ENCODE measurements around the gene PLPPR5.
"Not testable (repeated sequence)": the region's sequence is repeated elsewhere in the genome, so short reads cannot be mapped to it uniquely, and the experiment has no call there.

PLPPR5 gene

DNA sequence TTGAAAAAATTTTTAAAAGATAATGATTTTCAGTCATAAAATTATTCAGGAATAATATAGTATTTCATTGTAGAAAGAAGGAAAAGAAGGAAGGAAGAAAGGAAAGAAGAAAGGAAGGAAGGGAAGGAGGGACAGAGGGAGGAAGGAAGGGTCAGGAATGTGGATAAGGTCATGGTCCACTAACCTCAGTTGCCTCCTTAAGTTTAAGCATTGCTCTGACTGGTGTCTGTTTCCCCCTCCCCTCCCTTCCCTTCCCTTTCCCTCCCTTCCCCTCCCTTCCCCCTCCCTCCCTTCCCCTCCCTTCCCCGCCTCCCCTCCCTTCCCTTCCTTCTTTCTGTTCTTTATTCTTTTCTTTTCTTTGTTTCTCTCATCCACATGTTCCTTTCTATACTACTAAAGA, 95.7 kb downstream of the PLPPR5 start:
- no peak for DNase-seq

DNA sequence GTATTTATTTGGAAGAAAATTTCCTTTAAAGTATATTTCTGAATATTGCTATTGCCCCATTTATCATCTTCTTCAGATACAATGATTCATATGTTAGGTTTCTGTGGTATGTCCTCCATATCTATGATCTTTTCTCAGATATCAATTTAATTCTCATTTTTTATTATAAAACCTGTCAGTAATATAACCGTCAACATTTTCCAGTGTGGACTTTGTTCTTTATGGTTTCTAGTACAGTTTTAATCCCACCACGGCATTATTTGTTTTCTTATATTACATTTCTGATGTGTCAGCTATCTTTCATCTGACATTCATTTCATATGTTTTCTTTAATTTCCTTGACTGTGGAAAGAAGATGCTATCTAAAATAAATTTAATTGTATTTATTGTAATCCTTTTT, 97.9 kb downstream of the PLPPR5 start:
- DNase-seq: no peak

DNA sequence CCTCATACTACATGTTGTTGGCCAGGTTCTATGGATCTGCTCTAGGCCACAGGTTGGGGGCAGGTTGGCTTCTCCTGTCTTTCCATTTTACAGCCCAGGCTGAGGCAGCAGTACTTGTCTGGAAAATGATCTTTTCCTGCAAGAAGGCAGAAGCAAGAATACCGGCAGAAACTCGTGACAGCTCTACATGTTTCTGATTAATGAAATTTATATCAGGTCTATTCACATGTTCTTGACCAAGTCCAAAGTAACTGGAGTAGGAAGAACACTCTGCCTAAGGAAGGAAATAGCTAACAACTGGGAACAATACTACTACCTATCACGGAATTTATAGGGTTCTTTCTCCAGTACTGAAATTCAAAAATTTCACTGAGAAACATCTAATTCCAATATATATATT, 98.3 kb downstream of the PLPPR5 start:
- DNase-seq: no peak

DNA sequence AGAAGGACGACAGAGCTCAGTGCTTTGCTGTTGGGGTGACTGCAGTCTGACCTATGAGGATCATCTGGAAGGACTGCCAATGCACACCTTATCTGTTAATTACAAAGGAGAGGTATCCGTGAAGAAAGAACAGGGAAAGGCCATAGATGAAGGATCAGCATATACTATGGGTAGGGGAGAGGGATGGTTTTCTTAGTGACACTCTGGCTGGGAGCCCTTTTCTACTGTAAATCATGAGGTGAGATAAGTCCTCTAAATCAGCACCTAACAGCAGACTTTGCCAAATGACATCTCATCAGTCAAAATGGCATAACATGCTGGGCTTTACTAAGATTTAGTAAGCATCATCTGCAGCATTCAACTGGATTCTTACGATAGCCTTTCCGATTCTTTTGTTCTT, 100.0 kb downstream of the PLPPR5 start:
- DNase-seq: no peak

DNA sequence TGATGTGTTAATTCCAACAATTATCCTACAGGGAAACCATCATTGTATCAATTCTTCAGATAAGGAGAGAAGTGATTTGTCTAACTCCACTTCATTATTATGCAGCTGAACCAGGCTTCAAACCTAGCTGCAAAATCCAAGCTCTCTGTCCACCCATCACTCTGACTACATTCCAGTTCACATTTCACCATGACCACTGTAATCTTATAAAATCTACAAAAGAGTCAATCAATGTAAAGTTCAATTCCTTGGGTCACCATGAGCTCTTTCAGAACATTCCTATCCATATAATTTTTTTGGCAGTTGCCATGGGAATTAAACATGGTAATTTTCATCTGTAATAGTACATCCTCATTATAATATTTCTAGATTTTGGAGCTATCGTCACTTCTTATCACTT, 100.9 kb downstream of the PLPPR5 start:
- no peak for DNase-seq

DNA sequence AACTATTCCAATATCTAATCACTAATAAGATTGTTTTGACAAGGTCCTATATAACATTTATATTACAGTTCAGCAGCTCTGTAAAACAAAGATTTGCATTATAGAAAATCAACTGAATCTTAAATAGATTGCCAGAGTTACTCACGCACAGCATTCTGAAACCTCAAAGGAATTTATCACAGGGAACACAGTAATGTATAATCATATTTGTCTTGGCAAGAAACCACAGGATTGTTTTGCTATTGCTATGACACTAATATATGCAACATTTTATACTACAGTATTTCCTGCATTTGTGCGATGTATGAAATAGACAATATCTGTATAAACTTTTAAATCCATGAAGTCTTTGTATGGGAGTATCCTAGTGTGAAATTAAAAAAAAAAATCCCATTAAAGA, 101.4 kb downstream of the PLPPR5 start:
- DNase-seq: no peak

DNA sequence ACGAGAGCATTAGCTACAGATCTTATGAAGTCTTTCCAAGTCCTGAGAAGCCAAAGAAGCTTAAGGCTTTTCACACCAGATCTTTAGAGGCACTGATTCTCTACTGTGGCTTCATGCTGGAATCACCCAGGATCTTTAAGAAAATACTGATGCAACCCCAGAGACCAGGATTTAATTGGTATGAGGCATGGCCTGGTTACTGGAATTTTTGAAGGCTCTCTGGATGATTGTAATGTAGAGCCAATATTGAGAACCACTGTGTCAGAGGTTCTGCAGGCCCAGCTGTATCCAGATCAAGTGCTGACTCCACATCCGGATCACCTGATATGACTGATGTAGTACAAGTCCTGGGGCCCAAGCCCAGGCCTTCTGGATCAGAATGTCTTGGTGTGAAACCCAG, 105.7 kb downstream of the PLPPR5 start:
- DNase-seq: no peak

DNA sequence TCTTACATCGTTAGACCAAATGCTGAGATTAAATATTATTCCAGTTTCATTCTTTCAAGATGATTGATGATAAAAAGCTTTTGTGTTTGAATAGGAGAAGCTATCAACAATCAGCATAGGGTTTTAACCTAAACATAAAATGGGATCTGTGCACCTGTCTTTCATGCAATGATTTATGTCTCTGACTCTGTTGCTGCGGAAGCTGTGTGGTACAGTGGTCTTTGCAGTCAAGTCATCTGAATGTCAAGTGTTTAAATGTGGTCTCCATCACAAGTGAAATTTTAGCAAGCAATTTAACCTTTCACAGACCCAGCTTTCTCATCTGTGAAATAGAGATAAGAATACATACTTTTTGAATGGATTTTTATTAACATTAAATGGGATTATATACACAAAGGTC, 107.2 kb downstream of the PLPPR5 start:
- no peak for DNase-seq

DNA sequence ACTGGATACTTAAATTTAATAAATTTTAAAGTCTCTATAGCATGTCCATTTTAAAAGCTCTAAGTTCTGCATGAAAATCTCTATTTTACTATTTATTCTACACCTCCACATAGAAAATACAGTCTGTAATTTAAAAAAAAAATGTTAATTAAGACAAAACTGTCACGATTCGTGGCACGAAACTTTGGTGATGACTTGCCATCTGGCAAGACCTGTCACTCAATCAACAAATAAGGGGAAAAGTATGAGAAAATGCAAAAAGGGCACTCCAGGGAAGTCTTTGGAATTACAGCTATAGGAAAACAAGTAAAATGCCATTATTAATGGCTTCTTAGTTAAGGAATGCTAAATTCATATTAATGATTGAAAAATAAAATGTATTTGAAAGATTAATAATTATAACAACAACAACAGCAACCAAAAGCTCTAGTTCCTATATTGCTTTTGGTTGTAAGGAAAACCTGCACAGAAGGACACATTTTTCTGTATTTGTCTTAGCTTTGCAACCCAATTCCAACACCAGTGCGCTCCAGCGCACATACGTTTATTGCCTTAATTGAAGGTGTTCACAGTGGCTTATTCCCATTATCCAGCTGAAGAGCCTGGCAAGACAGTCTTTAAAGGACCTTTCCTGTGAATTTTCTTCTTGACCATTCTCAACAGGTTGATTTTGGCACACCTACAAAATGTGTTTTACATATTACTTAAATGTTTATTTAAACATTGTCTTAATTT, 107.8 kb downstream of the PLPPR5 start:
- no peak for DNase-seq

DNA sequence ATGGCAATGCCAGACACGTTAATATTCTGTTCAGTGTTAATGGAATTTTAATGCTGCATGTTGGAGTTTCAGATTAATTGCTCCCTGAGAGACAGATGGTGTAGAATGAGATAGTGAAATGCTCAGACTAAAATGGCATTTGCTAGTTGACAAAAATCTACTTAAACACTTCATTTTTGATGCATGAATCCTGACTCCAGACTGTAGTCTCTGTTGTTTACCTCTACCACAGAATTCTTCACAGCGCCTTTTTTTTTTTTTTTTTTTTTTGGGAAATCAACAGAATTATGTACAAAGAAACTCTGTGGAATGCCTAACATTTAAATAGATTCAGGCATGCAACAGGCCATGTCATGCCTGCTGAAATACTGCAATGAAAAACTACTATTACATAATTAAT, 111.3 kb downstream of the PLPPR5 start:
- no peak for DNase-seq

DNA sequence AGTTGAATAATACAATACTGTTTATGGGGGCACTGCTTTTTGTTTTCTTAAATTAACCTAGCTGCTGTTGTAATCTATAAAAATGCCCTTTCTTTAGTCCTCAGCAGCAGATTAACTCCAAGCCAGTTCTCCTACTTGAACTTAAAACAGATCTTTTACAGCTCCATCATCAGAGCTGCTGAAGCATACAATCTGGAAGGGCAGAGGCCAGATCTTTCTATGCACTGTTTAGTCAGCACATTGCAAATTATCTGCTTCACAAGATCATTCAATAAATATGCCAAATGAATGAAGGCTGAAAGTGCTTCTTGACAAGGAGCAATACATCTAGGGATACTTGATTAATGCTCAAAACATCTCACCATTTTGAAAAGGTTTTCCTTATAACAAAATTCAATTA, 115.8 kb downstream of the PLPPR5 start:
- no peak for DNase-seq

DNA sequence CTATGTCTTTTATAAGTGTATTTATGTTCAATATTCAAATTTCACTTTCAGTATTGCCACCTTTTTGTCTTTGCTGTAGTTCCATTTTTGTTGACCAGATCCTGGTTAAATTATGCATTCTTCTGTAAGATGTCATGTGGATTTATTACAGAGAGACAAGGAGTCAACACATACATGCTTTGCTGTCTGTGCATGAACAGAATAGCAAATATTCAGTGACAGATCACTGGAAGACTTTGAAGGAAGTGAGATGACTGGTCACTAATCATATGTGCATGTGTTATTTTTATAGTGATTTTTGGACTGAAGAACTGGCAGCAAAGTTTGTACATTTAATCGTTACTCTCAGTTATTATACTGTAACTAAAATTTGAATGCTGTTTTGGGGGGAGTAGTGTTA, 117.2 kb downstream of the PLPPR5 start:
- no peak for DNase-seq

DNA sequence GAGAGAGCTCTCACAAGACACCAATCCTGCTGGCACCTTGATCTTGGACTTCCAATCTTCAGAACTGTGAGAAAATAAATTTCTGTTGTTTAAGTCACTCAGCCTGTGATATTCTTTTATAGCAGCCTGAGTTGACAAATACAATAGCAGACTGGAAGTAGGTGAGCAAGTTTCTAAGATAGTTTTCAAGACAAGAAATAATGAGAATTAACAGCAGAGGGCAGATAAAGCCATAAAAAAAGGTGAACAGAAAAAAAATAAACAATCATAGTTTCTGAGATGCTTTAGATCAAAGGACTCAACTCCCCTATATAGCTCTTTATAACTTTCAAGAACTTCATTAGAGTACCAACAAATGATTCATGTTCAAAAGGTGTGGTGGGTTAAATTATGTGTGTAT, 119.8 kb downstream of the PLPPR5 start:
- no peak for DNase-seq

DNA sequence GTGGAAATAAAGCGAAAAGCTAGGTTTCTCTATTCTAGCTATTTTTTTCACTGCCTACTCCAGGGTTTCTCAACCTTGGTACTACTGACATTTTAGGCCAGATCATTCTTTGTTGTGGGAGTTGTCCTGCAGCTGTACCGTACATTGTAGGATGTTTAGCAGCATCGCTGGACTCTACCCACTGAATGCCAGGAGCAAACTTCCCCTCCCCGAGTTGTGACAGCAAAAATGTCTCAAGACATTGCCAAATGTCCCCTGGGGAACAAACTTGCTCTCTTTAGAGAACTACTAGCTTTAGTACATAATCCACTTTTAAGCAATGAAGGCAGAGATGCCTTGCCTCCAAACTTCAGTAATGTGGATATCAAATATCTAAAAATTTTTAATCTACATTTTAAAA, 122.8 kb downstream of the PLPPR5 start:
- no peak for DNase-seq

DNA sequence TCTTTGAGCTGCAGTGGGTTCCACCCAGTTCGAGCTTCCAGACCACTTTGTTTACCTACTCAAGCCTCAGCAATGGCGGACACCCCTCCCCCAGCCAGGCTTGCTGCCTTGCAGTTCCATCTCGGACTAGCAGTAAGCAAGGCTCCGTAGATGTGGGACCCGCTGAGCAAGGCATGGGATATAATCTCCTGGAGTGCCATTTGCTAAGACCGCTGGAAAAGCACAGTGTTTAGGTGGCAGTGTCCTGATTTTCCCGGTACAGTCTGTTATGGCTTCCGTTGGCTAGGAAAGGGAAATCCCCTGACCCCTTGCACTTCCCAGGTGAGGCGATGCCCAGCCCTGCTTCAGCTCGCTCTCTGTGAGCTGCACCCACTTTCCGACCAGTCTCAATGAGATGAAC, 123.4 kb downstream of the PLPPR5 start:
- DNase-seq: not testable (repeated sequence)

DNA sequence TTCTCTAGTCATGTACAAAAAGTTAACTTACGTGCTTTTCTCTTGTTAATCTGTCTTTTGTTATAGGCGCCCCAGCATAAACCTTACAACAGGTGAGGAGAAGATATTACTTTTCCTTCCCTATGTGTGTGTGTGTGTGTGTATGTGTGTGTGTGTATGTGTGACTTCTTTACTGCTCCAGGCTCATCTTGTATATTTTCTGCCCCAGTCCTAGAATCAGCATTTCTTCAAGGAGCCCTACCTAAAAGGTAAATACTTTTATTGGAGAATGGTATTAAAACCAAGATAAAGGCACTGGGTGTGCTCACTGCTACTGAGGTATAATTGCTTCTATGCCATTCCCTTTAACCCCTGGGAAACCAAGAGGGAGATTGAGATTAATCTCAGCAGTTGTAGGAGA, 129.8 kb downstream of the PLPPR5 start:
- DNase-seq: no peak

DNA sequence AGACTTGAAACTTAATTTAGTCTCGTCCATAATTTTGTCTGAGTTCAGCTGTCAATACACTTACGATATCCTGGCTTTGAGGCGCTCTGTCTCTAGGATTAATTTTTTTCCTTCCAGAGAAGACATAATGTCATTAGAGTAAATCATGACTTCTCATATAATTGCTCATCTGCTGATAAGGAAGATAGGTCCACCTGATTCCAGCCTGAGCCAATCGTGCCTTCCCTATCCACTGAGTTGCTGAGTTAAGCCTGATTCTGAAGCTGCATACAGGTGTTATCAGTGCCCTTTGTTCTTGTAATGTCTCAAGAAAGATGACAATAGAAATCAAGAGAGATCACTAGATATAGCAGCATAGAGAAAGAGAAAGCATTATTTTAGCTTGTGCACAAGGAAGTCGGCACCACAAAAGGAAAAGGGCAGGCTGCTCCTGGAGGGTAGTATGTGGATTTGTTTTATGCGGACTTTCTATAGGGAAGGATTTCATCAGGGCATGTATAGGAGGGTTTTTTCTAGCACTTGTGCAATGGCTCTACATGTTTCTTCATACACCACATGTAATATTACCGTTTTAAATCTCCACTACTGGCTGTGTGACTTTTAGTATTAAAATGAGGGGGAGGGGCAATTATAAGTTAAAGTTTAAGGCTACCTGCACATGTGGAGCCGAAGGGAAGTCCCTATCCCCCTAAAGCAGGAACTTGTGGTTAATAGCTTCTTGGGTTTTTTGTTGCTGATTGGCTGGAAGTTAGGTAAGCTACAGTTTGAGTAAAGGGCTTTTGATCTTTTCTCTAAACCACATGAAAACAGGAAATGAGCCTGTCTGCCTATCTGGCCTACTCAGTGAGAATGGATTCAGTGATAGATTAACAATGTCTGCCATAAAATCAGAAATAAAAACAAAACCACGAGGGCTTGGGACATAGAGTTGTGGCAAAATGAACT, 133.4 kb downstream of the PLPPR5 start:
- DNase-seq: no peak

DNA sequence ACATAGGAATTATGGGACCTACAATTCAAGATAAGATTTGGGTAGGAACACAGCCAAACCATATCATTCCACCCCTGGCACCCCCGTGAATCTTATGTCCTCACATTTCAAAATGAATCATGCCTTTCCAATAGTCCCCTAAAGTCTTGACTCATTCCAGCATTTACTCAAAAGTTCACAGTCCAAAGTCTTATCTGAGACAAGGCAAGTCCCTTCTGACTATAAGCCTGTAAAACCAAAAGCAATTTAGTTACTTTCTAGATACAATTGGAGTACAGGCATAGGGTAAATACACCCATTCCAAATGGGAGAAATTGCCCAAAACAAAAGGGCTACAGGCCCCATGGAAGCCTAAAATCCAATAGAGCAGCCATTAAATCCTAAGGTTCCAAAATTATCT, 138.9 kb downstream of the PLPPR5 start:
- DNase-seq: no peak

DNA sequence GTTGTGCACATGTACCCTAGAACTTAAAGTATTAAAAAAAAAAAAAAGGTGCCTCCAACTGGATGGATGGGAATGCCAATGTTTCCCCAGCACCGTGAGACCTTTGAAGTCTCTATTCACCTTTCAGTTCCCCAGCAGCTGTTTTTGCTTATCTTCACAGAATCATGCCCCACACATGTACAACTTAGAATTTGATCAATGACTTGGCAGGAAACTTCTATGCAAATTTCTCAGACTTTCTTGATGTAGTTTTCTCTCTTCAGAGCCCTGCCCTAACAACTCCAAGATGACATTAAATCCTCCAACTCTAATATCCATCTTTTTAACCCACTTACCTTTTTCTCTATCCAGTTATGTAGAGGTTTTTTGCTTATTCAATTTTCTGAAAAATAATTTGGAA, 144.3 kb downstream of the PLPPR5 start:
- DNase-seq: no peak

DNA sequence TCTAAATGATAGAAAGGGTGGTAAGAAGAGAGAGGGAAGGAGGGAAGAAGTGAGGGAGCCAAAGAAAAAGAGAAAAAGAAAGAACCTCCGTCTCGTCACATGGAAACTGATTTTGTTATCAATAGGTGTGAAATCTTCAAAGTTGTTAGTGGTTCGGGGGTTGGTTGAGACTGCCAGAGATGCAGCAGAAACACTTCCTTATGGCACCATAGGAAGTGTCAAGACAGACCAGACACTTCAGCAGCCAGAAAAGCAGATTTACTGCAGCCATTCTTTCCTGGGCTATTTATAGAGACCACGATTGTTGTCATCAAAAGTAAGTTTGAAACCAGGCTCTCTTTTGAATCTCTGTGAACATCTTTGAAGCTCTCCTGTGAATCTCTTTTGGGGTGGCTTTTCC, 150.5 kb downstream of the PLPPR5 start:
- DNase-seq: no peak

DNA sequence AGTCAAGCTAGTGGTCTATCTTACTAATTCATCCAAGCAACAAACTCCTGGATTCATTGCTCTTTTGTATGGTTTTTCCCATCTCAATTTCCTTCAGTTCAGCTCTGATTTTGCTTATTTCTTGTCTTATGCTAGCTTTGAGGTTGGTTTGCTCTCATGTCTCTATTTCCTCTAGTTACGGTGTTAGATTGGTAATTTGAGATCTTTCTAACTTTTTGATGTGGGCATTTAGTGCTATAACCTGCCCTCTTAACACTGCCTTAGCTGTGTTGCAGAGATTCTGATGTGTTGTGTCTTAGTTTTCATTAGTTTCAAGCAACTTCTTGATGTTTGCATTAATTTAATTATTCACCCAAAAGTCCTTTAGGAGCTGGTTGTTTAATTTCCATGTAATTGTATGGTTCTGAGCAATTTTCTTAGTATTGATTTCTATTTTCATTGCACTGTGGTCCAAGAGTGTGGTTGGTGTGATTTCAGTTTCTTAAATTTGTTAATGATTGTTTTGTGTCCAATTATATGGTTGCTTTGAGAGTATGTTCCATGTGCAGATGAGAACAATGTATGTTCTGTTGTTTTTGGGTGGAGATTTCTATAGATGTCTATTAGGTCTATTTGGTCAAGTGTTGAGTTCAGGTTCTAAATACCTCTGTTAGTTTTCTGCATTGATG, 154.6 kb downstream of the PLPPR5 start:
- no peak for DNase-seq

DNA sequence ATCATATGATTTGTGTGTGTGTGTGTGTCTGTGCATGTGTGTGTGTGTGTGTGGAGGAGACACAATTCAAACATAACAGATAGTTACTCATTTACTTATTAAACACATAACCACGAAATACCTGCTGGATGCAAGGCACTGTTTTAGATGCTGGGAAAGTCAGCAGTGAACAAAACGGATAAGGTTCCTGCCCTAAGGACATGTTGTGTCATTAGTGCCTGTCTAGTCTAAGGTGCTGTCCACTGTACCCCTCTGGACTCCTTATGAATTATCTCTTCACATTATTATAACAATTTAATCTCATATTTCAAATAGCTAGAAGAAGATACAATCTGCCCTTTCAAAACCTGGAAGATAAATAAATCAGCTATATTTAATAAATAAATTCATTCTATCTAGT, 162.4 kb downstream of the PLPPR5 start:
- DNase-seq: no peak
